ENCODE data around the gene TAS2R19. TPM values are rescaled to one million over a fixed set of nuclear protein-coding genes. Genes with fewer than 3 reads are reported as not detected.
"Not testable (repeated sequence)": the region's sequence is repeated elsewhere in the genome, so short reads cannot be mapped to it uniquely, and the experiment has no call there.

Gene TAS2R19
- total RNA-seq = 1 to 10 TPM; 5.7 to 8.8 (median 6.2) TPM

DNA sequence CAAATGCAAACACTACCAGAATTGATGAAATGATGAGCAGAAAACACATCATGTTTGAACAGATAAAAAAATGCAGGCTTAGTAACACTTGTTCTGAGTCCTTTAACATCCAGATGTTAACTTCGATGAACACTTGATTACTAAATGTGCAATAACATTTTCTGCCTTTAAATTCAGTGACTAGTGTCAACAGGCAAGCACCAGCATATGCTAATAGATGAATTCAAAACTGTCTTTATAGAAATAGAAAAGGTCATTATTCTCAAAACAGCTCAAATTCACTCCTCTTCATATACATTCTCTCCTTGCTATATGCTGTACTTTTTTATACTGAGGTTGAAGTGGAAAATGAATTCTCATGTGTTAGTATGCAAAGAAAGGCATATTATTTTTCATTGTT is at the start of gene TAS2R19:
TSS of gene TAS2R19 (minus strand) at position 101 of the 400 bp plus-strand sequence. CDS start at position 52, 49 bp downstream.
- TF ChIP-seq CTCF (IDR thresholded peaks at IDR 0.05; ENCODE audit: low read depth) = no peak

GRCh38 chr12:11071414-11071813 is 49.0 kb upstream of the TAS2R19 start:
- no peak for TF ChIP-seq CTCF (IDR thresholded peaks at IDR 0.05; ENCODE audit: low read depth)

DNA sequence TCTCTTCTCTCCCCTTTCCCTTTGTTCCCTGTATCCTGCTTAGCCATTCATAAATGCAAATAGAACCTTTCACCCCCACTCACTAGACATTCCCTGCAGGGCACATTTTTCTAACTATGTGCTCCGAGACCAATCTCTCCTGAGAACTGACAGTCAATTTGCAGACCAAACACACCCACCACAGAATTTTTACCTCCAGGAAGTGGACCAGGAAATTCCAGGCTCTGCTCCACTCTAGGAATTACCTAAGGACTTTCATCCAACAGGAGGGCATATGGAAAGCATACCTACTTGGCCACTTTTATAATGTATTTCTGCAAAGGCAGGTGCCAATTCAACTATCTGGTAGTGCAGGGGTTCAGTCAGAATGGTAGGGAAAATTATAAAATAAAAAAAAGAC is 48.6 kb upstream of the TAS2R19 start:
- TF ChIP-seq CTCF (IDR thresholded peaks at IDR 0.05; ENCODE audit: low read depth) = no peak

- TF ChIP-seq CTCF (IDR thresholded peaks at IDR 0.05; ENCODE audit: low read depth) = no peak
Measured at GRCh38 chr12:11069854-11070365, 47.5 kb upstream of the TAS2R19 start.

DNA sequence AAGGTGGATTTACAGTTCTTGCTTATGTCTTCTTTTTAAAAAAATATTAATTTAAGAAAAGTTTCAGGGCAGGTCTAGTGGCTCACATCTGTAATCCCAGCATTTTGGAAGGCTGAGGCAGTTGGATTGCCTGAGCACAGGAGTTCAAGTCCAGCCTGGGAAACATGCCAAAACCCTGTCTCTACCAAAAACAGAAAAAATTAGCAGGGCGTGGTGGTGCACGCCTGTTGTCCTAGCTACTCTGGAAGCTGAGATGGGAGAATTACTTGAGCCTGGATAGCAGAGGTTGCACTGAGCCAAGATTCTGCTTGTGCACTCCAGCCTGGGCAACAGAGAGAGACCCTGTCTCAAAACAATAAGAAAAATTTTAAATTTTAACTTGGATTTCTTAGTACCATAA is 45.1 kb upstream of the TAS2R19 start:
- no peak for TF ChIP-seq CTCF (IDR thresholded peaks at IDR 0.05; ENCODE audit: low read depth)

- TF ChIP-seq CTCF (IDR thresholded peaks at IDR 0.05; ENCODE audit: low read depth) = not testable (repeated sequence)
Measured at GRCh38 chr12:11062194-11062593, 39.8 kb upstream of the TAS2R19 start, which contains the start of gene TAS2R46. Gene TAS2R46, minus strand, starts transcription at chr12:11062294. Its CDS starts 0 bp downstream, at chr12:11062294.

- TF ChIP-seq CTCF (IDR thresholded peaks at IDR 0.05; ENCODE audit: low read depth) = no peak
Measured at GRCh38 chr12:11059784-11060183, 37.4 kb upstream of the TAS2R19 start.
